Measurements from ENCODE around the gene GBA3.

GBA3 gene

GRCh38 chr4:22688236-22688635 is 4.5 kb upstream of the GBA3 start:
- Histone ChIP-seq H2BK12ac (ENCODE audit: low read length) (no peak overlapping the region), H3K4me2 (ENCODE audit: insufficient read depth, low read length, poor library complexity, severe bottlenecking) (no peak overlapping the region), H2BK5ac (ENCODE audit: low read length) (no peak overlapping the region), H3K79me1 (ENCODE audit: low read depth, low read length) (no peaks in the 10 kb centered on the region), H2AFZ (ENCODE audit: low read length) (no peak overlapping the region), H3K4ac (ENCODE audit: low read length) (no peak overlapping the region), H2AK5ac (ENCODE audit: low read depth, low read length) (no peak overlapping the region), H3K4me3 (ENCODE audit: low read length in 2 of 2) (no peak overlapping the region), H4K8ac (ENCODE audit: low read depth, low read length) (no peak overlapping the region), H3K36me3 (replicated peaks in 1 of 2; ENCODE audit: control insufficient read depth in 2 of 2, insufficient read depth in 2 of 2, low read length in 2 of 2) (no peaks in the 10 kb centered on the region), H3K4me1 (ENCODE audit: control insufficient read depth in 2 of 2, insufficient read depth in 1 of 2, low read depth in 1 of 2, low read length in 2 of 2) (no peaks in the 10 kb centered on the region), H3K23ac (ENCODE audit: low read depth, low read length, poor library complexity) (no peak overlapping the region), H3K18ac (ENCODE audit: low read length) (no peak overlapping the region), H3K27ac (replicated peaks; ENCODE audit: low read length) (no peak overlapping the region), H3K27me3 (ENCODE audit: control insufficient read depth in 3 of 3, insufficient read depth in 3 of 3, low read depth in 1 of 3, low read length in 3 of 3) (no peaks in the 10 kb centered on the region), H4K91ac (ENCODE audit: low read depth, low read length, poor library complexity) (no peak overlapping the region), H3K9ac (ENCODE audit: low read depth, low read length, poor library complexity) (no peak overlapping the region), H2BK15ac (ENCODE audit: low read length) (no peak overlapping the region), H3K9me3 (replicated peaks in 1 of 2; ENCODE audit: control insufficient read depth in 2 of 2, insufficient read depth in 1 of 2, low read depth in 1 of 2, low read length in 2 of 2) (no peaks in the 10 kb centered on the region), H2BK120ac (ENCODE audit: low read depth, low read length) (no peak overlapping the region), H3K14ac (ENCODE audit: low read length) (no peak overlapping the region)
- no CpG with 5 or more reads among the region's 3 CpGs for WGBS, 2 donors (ENCODE audit: extremely low coverage in 2 of 2, insufficient read length in 2 of 2, insufficient replicate concordance in 1 of 2)
- DNase-seq (ENCODE audit: low spot score) = no peak

GRCh38 chr4:22689428-22689827 is 3.3 kb upstream of the GBA3 start:
- Histone ChIP-seq H3K9me3 (replicated peaks in 1 of 2; ENCODE audit: control insufficient read depth in 2 of 2, insufficient read depth in 1 of 2, low read depth in 1 of 2, low read length in 2 of 2) (no peaks in the 10 kb centered on the region), H2AK5ac (ENCODE audit: low read depth, low read length) (no peak overlapping the region), H4K8ac (ENCODE audit: low read depth, low read length) (no peak overlapping the region), H2BK5ac (ENCODE audit: low read length) (no peak overlapping the region), H3K4ac (ENCODE audit: low read length) (no peak overlapping the region), H3K4me3 (ENCODE audit: low read length in 2 of 2) (no peak overlapping the region), H3K79me1 (ENCODE audit: low read depth, low read length) (no peaks in the 10 kb centered on the region), H4K91ac (ENCODE audit: low read depth, low read length, poor library complexity) (no peak overlapping the region), H3K4me1 (ENCODE audit: control insufficient read depth in 2 of 2, insufficient read depth in 1 of 2, low read depth in 1 of 2, low read length in 2 of 2) (no peaks in the 10 kb centered on the region), H3K4me2 (ENCODE audit: insufficient read depth, low read length, poor library complexity, severe bottlenecking) (no peak overlapping the region), H2BK15ac (ENCODE audit: low read length) (no peak overlapping the region), H2BK120ac (ENCODE audit: low read depth, low read length) (no peak overlapping the region), H3K36me3 (replicated peaks in 1 of 2; ENCODE audit: control insufficient read depth in 2 of 2, insufficient read depth in 2 of 2, low read length in 2 of 2) (no peaks in the 10 kb centered on the region), H3K18ac (ENCODE audit: low read length) (no peak overlapping the region), H3K9ac (ENCODE audit: low read depth, low read length, poor library complexity) (no peak overlapping the region), H3K14ac (ENCODE audit: low read length) (no peak overlapping the region), H2BK12ac (ENCODE audit: low read length) (no peak overlapping the region), H3K27me3 (ENCODE audit: control insufficient read depth in 3 of 3, insufficient read depth in 3 of 3, low read depth in 1 of 3, low read length in 3 of 3) (no peaks in the 10 kb centered on the region), H3K27ac (replicated peaks; ENCODE audit: low read length) (no peak overlapping the region), H2AFZ (ENCODE audit: low read length) (no peak overlapping the region), H3K23ac (ENCODE audit: low read depth, low read length, poor library complexity) (no peak overlapping the region)
- no CpG with 5 or more reads among the region's 3 CpGs for WGBS, 2 donors (ENCODE audit: extremely low coverage in 2 of 2, insufficient read length in 2 of 2, insufficient replicate concordance in 1 of 2)
- no peak for DNase-seq (ENCODE audit: low spot score)

GRCh38 chr4:22695029-22695428 is 2.3 kb downstream of the GBA3 start:
- Histone ChIP-seq H3K23ac (ENCODE audit: low read depth, low read length, poor library complexity) (no peak overlapping the region), H4K91ac (ENCODE audit: low read depth, low read length, poor library complexity) (no peak overlapping the region), H3K18ac (ENCODE audit: low read length) (no peak overlapping the region), H3K27me3 (ENCODE audit: control insufficient read depth in 3 of 3, insufficient read depth in 3 of 3, low read depth in 1 of 3, low read length in 3 of 3) (no peaks in the 10 kb centered on the region), H3K4ac (ENCODE audit: low read length) (no peak overlapping the region), H3K27ac (replicated peaks; ENCODE audit: low read length) (no peak overlapping the region), H2AFZ (ENCODE audit: low read length) (no peak overlapping the region), H2BK15ac (ENCODE audit: low read length) (no peak overlapping the region), H3K4me3 (ENCODE audit: low read length in 2 of 2) (no peak overlapping the region), H2BK120ac (ENCODE audit: low read depth, low read length) (no peak overlapping the region), H3K36me3 (replicated peaks in 1 of 2; ENCODE audit: control insufficient read depth in 2 of 2, insufficient read depth in 2 of 2, low read length in 2 of 2) (no peaks in the 10 kb centered on the region), H3K9ac (ENCODE audit: low read depth, low read length, poor library complexity) (no peak overlapping the region), H3K79me1 (ENCODE audit: low read depth, low read length) (no peaks in the 10 kb centered on the region), H3K9me3 (replicated peaks in 1 of 2; ENCODE audit: control insufficient read depth in 2 of 2, insufficient read depth in 1 of 2, low read depth in 1 of 2, low read length in 2 of 2) (no peaks in the 10 kb centered on the region), H4K8ac (ENCODE audit: low read depth, low read length) (no peak overlapping the region), H3K4me2 (ENCODE audit: insufficient read depth, low read length, poor library complexity, severe bottlenecking) (no peak overlapping the region), H3K14ac (ENCODE audit: low read length) (no peak overlapping the region), H3K4me1 (ENCODE audit: control insufficient read depth in 2 of 2, insufficient read depth in 1 of 2, low read depth in 1 of 2, low read length in 2 of 2) (no peaks in the 10 kb centered on the region), H2AK5ac (ENCODE audit: low read depth, low read length) (no peak overlapping the region), H2BK12ac (ENCODE audit: low read length) (no peak overlapping the region), H2BK5ac (ENCODE audit: low read length) (no peak overlapping the region)
- no CpG with 5 or more reads among the region's 1 CpG for WGBS, 2 donors (ENCODE audit: extremely low coverage in 2 of 2, insufficient read length in 2 of 2, insufficient replicate concordance in 1 of 2)
- no peak for DNase-seq (ENCODE audit: low spot score)

GRCh38 chr4:22695917-22696316 is 3.2 kb downstream of the GBA3 start:
- Histone ChIP-seq H3K27ac (replicated peaks; ENCODE audit: low read length) (no peak overlapping the region), H3K18ac (ENCODE audit: low read length) (no peak overlapping the region)

More at GRCh38 chr4:22695917-22696316, 3.2 kb downstream of the GBA3 start:
- H2AK5ac ChIP-seq (ENCODE audit: low read depth, low read length) = no peak overlapping the region
- H3K79me1 ChIP-seq (ENCODE audit: low read depth, low read length) = no peaks in the 10 kb centered on the region
- H3K9me3 ChIP-seq (replicated peaks in 1 of 2; ENCODE audit: control insufficient read depth in 2 of 2, insufficient read depth in 1 of 2, low read depth in 1 of 2, low read length in 2 of 2) = no peaks in the 10 kb centered on the region
- no peak overlapping the region for H2BK12ac ChIP-seq (ENCODE audit: low read length)
- H3K4me2 ChIP-seq (ENCODE audit: insufficient read depth, low read length, poor library complexity, severe bottlenecking) = no peak overlapping the region
- no CpG with 5 or more reads among the region's 3 CpGs for WGBS, 2 donors (ENCODE audit: extremely low coverage in 2 of 2, insufficient read length in 2 of 2, insufficient replicate concordance in 1 of 2)
- H2BK5ac ChIP-seq (ENCODE audit: low read length) = no peak overlapping the region
- no peak overlapping the region for H3K4ac ChIP-seq (ENCODE audit: low read length)
- no peak overlapping the region for H3K14ac ChIP-seq (ENCODE audit: low read length)
- no peak overlapping the region for H2BK120ac ChIP-seq (ENCODE audit: low read depth, low read length)
- no peaks in the 10 kb centered on the region for H3K4me1 ChIP-seq (ENCODE audit: control insufficient read depth in 2 of 2, insufficient read depth in 1 of 2, low read depth in 1 of 2, low read length in 2 of 2)
- no peaks in the 10 kb centered on the region for H3K27me3 ChIP-seq (ENCODE audit: control insufficient read depth in 3 of 3, insufficient read depth in 3 of 3, low read depth in 1 of 3, low read length in 3 of 3)
- H3K36me3 ChIP-seq (replicated peaks in 1 of 2; ENCODE audit: control insufficient read depth in 2 of 2, insufficient read depth in 2 of 2, low read length in 2 of 2) = no peaks in the 10 kb centered on the region
- H3K23ac ChIP-seq (ENCODE audit: low read depth, low read length, poor library complexity) = no peak overlapping the region
- H3K9ac ChIP-seq (ENCODE audit: low read depth, low read length, poor library complexity) = no peak overlapping the region
- H2AFZ ChIP-seq (ENCODE audit: low read length) = no peak overlapping the region
- no peak overlapping the region for H4K91ac ChIP-seq (ENCODE audit: low read depth, low read length, poor library complexity)
- no peak overlapping the region for H2BK15ac ChIP-seq (ENCODE audit: low read length)
- no peak overlapping the region for H4K8ac ChIP-seq (ENCODE audit: low read depth, low read length)
- no peak overlapping the region for H3K4me3 ChIP-seq (ENCODE audit: low read length in 2 of 2)
- DNase-seq (ENCODE audit: low spot score) = no peak

Data from neuronal stem cell (in vitro differentiated cells).